Karpas-422 (cell line): ENCODE data around the gene HJV. TPM values are rescaled to one million over a fixed set of nuclear protein-coding genes. Genes with fewer than 3 reads are reported as not detected.
A peak's percentile ranks its signal among the peaks of the same experiment; 100 is the strongest.

ENCODE experiments used
- DNase-seq: peaks from one replicate; pipeline ENCODE4 v3.0.0-alpha.2; 2015
- H2AFZ ChIP-seq: fragments of 200-600 bp; sonication (generic); 2 replicates; pipeline ENCODE4 v1.6.1; 2014; ENCODE audit warnings: antibody characterized with exemption, low read length, mixed read lengths
- H3K27ac ChIP-seq: fragments of 200-600 bp; sonication (generic); 2 replicates; pipeline ENCODE4 v1.5.1; 2014; ENCODE audit warnings: mild to moderate bottlenecking, low read length, moderate library complexity
- H3K27me3 ChIP-seq: fragments of 200-600 bp; sonication (generic); 2 replicates; pipeline ENCODE4 v1.6.1; 2014; ENCODE audit warnings: low read length, mixed read lengths
- H3K36me3 ChIP-seq: fragments of 200-600 bp; sonication (generic); 2 replicates; pipeline ENCODE4 v1.6.1; 2014; ENCODE audit warnings: low read length, mixed read lengths; ENCODE audit not compliant: insufficient read depth
- H3K4me1 ChIP-seq: fragments of 200-600 bp; sonication (generic); 2 replicates; pipeline ENCODE4 v1.6.1; 2014; ENCODE audit warnings: mild to moderate bottlenecking, low read length, mixed read lengths
- H3K4me2 ChIP-seq: fragments of 200-600 bp; sonication (generic); 2 replicates; pipeline ENCODE4 v1.6.1; 2014; ENCODE audit warnings: low read length, low read depth, mild to moderate bottlenecking; ENCODE audit not compliant: poor library complexity, severe bottlenecking
- H3K4me3 ChIP-seq: fragments of 200-600 bp; sonication (generic); 2 replicates; pipeline ENCODE4 v1.5.1; 2014; ENCODE audit warnings: mild to moderate bottlenecking, antibody characterized with exemption, low read length, mixed read lengths
- H3K79me2 ChIP-seq: fragments of 200-600 bp; sonication (generic); 2 replicates; pipeline ENCODE4 v1.6.1; 2014; ENCODE audit warnings: mild to moderate bottlenecking, low read length, mixed read lengths
- H3K9ac ChIP-seq: fragments of 200-600 bp; sonication (generic); 2 replicates; pipeline ENCODE4 v1.6.0; 2014; ENCODE audit warnings: low read length
- H3K9me2 ChIP-seq: fragments of 200-600 bp; sonication (generic), shearing (Covaris generic); replicated peaks from 2 replicates; pipeline ENCODE4 v1.6.0; 2014; ENCODE audit warnings: mild to moderate bottlenecking, low read length, moderate library complexity; ENCODE audit not compliant: insufficient read depth
- H3K9me3 ChIP-seq: fragments of 300-700, 200-600 bp; sonication (generic); 2 replicates; pipeline ENCODE4 v1.6.1; 2014; ENCODE audit warnings: low read length, mixed read lengths
- H4K20me1 ChIP-seq: fragments of 200-600 bp; sonication (generic); 2 replicates; pipeline ENCODE4 v1.6.1; 2014; ENCODE audit warnings: mild to moderate bottlenecking, antibody characterized with exemption, low read length, low read depth; ENCODE audit not compliant: insufficient read depth
- total RNA-seq: library from RNA; depleted of rRNA; stranded (reverse); fragments of >200 nt; shearing (Covaris generic); gene quantifications from 2 replicates; pipeline ENCODE4 v1.2.3, GENCODE V29; 2014; ENCODE audit warnings: low replicate concordance

Gene HJV
- total RNA-seq, 1 experiment from 2014 or later: not detected

DNA sequence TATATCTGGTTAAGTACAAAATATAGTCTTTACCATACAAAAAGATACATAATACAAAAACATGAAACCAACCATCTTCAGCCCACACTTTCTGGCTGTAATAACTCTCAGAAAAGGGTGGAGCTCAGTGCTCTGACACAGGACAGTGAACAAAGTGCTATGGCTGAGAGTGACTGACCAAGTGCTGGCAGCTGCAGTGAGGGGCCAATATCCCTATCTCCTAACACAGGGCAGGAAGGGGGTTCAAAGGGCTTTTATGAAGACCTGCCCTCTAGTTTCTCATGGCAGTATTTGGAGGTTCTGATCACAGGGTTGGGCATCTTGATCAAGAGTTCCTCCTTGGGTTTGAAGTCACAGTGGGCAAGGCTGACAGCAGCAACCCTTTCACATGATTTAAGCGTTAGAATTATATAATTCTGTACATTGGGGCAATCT, 29.0 kb downstream of the HJV start:
- Histone ChIP-seq H3K9ac (peak overlapping the region; percentile 91; the same call in 1 of the 2 replicates), H3K4me3 (no peak overlapping the region; the same call in 1 of the 2 replicates), H3K9me2 (no peaks in the 10 kb centered on the region), H3K27ac (peak overlapping the region; percentile 94), H3K36me3 (peaks cover 34% of the 10 kb centered on the region), H2AFZ (no peak overlapping the region), H4K20me1 (peaks cover 33% of the 10 kb centered on the region), H3K4me1 (peaks cover 40% of the 10 kb centered on the region), H3K9me3 (no peaks in the 10 kb centered on the region), H3K4me2 (peak overlapping the region; percentile 86), H3K27me3 (no peaks in the 10 kb centered on the region), H3K79me2 (peaks cover 14% of the 10 kb centered on the region)
- DNase-seq: peak; percentile 74

GRCh38 chr1:145991735-145992412, 29.7 kb downstream of the HJV start:
- peak; percentile 80 for DNase-seq
- peaks cover 33% of the 10 kb centered on the region for H4K20me1 ChIP-seq
- H3K27ac ChIP-seq: peak overlapping the region; percentile 94
- H2AFZ ChIP-seq: no peak overlapping the region
- H3K4me2 ChIP-seq: no peak overlapping the region
- H3K36me3 ChIP-seq: peaks cover 34% of the 10 kb centered on the region
- no peaks in the 10 kb centered on the region for H3K9me3 ChIP-seq
- no peak overlapping the region for H3K4me3 ChIP-seq
- H3K9me2 ChIP-seq: no peaks in the 10 kb centered on the region
- peaks cover 34% of the 10 kb centered on the region for H3K4me1 ChIP-seq
- no peaks in the 10 kb centered on the region for H3K27me3 ChIP-seq
- no peak overlapping the region for H3K9ac ChIP-seq
- peaks cover 14% of the 10 kb centered on the region for H3K79me2 ChIP-seq

DNA sequence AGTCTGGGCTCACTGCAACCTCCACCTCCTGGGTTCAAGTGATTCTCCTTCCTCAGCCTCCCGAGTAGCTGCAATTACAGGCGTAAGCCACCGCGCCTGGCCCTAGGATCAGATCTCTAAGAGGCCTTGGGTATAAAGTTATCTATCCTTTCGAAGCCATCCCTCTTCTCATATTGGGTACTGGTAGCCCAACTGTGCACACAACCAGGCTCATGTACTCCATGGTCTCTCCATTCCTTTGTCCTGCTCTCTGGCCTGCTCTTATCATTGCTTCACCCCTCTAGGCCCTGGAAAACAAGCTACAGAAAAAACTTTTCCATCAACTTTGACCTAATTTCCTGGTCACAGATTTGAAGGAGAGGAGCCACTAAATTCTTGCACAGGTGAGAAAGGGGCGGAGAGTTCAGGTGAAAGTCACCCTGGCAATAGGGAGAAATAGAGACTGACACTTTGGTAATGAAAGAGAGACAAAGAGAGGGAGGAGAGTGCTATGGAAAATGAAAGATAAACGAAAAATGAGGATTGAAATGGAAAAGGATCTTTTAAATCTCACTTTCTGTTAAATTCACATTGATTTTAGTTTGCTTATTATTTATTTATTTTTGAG, 31.2 kb downstream of the HJV start:
- Histone ChIP-seq H3K36me3 (peaks cover 25% of the 10 kb centered on the region), H3K27me3 (no peaks in the 10 kb centered on the region), H3K4me1 (peaks cover 30% of the 10 kb centered on the region), H3K9me2 (no peaks in the 10 kb centered on the region), H2AFZ (no peak overlapping the region), H3K27ac (no peak overlapping the region), H3K9me3 (no peaks in the 10 kb centered on the region), H3K9ac (no peak overlapping the region), H3K4me3 (no peak overlapping the region), H3K79me2 (peaks cover 5% of the 10 kb centered on the region), H4K20me1 (peaks cover 25% of the 10 kb centered on the region), H3K4me2 (no peak overlapping the region)
- DNase-seq: peak; percentile 77

DNA sequence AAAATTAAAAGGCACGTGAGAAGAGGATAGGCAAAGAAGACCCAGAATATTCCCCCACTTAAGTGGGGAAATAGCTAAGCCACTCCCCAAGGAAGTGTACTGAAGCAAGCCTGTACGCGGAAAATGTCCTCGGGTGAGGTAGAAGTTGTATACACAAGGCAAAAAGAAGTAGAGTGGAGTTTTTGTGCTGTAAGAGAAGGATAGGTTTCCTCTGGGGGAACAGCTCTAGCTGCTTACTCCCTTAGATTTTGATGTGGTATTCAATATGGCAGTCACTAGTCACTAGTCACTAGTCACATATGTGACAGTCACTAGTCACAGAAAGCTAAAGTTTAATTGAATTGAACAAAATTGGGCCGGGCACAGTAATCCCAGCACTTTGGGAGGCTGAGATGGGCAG, 32.8 kb downstream of the HJV start:
- no peak overlapping the region for H3K9ac ChIP-seq
- H3K27me3 ChIP-seq: no peaks in the 10 kb centered on the region
- H3K4me2 ChIP-seq: no peak overlapping the region
- no peak overlapping the region for H2AFZ ChIP-seq
- peak; percentile 46 for DNase-seq
- no peaks in the 10 kb centered on the region for H3K9me2 ChIP-seq
- no peak overlapping the region for H3K27ac ChIP-seq
- H3K4me1 ChIP-seq: peaks cover 14% of the 10 kb centered on the region
- H4K20me1 ChIP-seq: peaks cover 9% of the 10 kb centered on the region
- no peaks in the 10 kb centered on the region for H3K9me3 ChIP-seq
- H3K79me2 ChIP-seq: no peaks in the 10 kb centered on the region
- no peak overlapping the region for H3K4me3 ChIP-seq
- H3K36me3 ChIP-seq: peaks cover 10% of the 10 kb centered on the region

DNA sequence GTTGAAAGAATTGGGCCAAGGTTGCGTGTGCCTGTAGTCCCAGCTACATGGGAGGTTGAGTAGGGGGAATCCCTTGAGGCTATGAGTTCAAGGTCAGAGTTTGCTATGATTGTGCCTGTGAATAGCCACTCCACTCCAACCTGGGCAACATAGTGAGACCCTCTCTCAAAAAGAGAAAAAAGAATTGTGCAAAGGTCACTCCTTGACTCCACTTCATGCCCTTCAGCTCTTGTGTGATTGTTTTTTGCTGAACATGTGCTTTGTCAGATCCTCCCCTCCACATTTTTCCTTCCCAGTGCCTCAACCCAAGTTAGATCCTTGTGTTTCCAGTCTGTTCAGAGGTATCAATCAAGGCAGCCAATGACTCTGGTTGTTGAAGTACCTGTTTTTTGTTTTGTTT, 33.6 kb downstream of the HJV start:
- H3K4me2 ChIP-seq: no peak overlapping the region
- peaks cover 3% of the 10 kb centered on the region for H4K20me1 ChIP-seq
- H3K9me2 ChIP-seq: no peaks in the 10 kb centered on the region
- no peak overlapping the region for H3K4me3 ChIP-seq
- H2AFZ ChIP-seq: no peak overlapping the region
- H3K4me1 ChIP-seq: peaks cover 9% of the 10 kb centered on the region
- no peak overlapping the region for H3K9ac ChIP-seq
- no peaks in the 10 kb centered on the region for H3K9me3 ChIP-seq
- H3K36me3 ChIP-seq: peaks cover 1% of the 10 kb centered on the region; the same call in 1 of the 2 replicates
- no peak overlapping the region for H3K27ac ChIP-seq
- H3K79me2 ChIP-seq: no peaks in the 10 kb centered on the region
- H3K27me3 ChIP-seq: no peaks in the 10 kb centered on the region
- DNase-seq: no peak

DNA sequence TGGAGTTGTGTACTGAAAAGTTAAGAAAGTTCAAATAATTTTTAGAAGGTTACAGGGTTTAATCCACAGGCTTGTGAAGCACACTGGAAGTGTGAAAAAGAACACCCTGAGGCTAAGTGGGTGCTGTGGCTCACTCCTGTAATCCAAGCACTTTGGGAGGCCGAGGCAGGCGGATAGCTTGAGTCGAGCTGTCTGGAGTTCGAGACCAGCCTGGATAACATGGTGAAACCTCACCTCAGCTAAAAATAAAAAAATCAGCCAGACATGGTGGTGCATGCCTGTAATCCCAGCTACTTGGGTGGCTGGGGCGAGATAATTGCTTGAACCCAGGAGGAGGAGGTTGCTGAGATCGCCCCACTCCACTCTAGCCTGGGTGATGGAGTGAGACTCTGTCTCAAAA, 35.0 kb downstream of the HJV start:
- H3K27ac ChIP-seq: no peak overlapping the region
- H2AFZ ChIP-seq: no peak overlapping the region
- H3K36me3 ChIP-seq: no peaks in the 10 kb centered on the region
- H3K9me2 ChIP-seq: no peaks in the 10 kb centered on the region
- no peak for DNase-seq
- H3K4me2 ChIP-seq: no peak overlapping the region
- H3K4me3 ChIP-seq: no peak overlapping the region
- H3K27me3 ChIP-seq: no peaks in the 10 kb centered on the region
- H4K20me1 ChIP-seq: no peaks in the 10 kb centered on the region
- H3K4me1 ChIP-seq: peaks cover 10% of the 10 kb centered on the region
- no peak overlapping the region for H3K9ac ChIP-seq
- H3K9me3 ChIP-seq: no peaks in the 10 kb centered on the region
- no peaks in the 10 kb centered on the region for H3K79me2 ChIP-seq

- DNase-seq: no peak
- H3K4me1 ChIP-seq: peaks cover 11% of the 10 kb centered on the region
- H3K9me2 ChIP-seq: no peaks in the 10 kb centered on the region
- H2AFZ ChIP-seq: no peak overlapping the region
- H3K27me3 ChIP-seq: no peaks in the 10 kb centered on the region
- H3K79me2 ChIP-seq: no peaks in the 10 kb centered on the region
- H3K27ac ChIP-seq: no peak overlapping the region
- no peaks in the 10 kb centered on the region for H3K36me3 ChIP-seq
- no peak overlapping the region for H3K4me3 ChIP-seq
- no peaks in the 10 kb centered on the region for H3K9me3 ChIP-seq
- no peak overlapping the region for H3K9ac ChIP-seq
- H4K20me1 ChIP-seq: no peaks in the 10 kb centered on the region
- no peak overlapping the region for H3K4me2 ChIP-seq
These were observed 35.8 kb downstream of the HJV start for GRCh38 chr1:145985502-145986439.

DNA sequence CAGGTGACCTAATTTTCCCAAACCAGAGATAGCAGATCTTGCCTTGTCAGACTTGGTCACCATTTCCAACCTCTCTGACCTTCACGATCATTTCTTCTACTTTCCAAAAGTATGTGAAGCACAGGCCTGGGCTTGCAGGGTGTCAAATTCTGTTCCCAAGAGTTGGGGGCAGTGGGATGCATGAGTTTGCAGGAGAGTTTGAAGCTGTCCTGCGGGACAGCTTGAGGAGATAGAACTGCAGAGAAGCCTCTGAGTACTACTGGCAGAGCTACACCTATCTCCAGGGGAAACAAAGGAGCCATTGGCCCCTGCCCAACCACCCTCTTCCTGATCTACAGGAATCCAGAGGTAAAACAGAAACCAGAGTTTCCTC, 36.4 kb downstream of the HJV start:
- Histone ChIP-seq H3K27me3 (no peaks in the 10 kb centered on the region), H3K9me2 (no peaks in the 10 kb centered on the region), H3K79me2 (no peaks in the 10 kb centered on the region), H4K20me1 (no peaks in the 10 kb centered on the region), H2AFZ (no peak overlapping the region), H3K36me3 (no peaks in the 10 kb centered on the region), H3K4me3 (no peak overlapping the region), H3K4me2 (no peak overlapping the region), H3K27ac (no peak overlapping the region), H3K4me1 (peaks cover 17% of the 10 kb centered on the region), H3K9ac (no peak overlapping the region), H3K9me3 (no peaks in the 10 kb centered on the region)
- DNase-seq: no peak
